GM12878 (cell line): ENCODE data around the gene ANO9.

Experiments used
- CHD4 ChIP-seq: fragments of 200-600 bp; sonication (generic); IDR thresholded peaks from 2 replicates; pipeline ENCODE4 v1.6.1; 2016; ENCODE audit warnings: mild to moderate bottlenecking
- POLR2A ChIP-seq: IDR thresholded peaks from 2 replicates; pipeline ENCODE4 v1.6.1; 2011; ENCODE audit warnings: low read depth, mild to moderate bottlenecking, low read length
- ZNF274 ChIP-seq: IDR thresholded peaks from one replicate; pipeline ENCODE4 v1.8.0; 2011; ENCODE audit not compliant: insufficient read length, insufficient read depth
- ZNF384 ChIP-seq: IDR thresholded peaks from 2 replicates; pipeline ENCODE4 v1.6.1; 2012; ENCODE audit warnings: low read depth, mild to moderate bottlenecking, low read length, improper control_type of control experiment, borderline replicate concordance
- TF ChIP-seq, protein P1 (sequence below): IDR thresholded peaks from 2 replicates; pipeline ENCODE4 v1.6.1; 2012; ENCODE audit warnings: mild to moderate bottlenecking, low read depth, low read length

DNA sequence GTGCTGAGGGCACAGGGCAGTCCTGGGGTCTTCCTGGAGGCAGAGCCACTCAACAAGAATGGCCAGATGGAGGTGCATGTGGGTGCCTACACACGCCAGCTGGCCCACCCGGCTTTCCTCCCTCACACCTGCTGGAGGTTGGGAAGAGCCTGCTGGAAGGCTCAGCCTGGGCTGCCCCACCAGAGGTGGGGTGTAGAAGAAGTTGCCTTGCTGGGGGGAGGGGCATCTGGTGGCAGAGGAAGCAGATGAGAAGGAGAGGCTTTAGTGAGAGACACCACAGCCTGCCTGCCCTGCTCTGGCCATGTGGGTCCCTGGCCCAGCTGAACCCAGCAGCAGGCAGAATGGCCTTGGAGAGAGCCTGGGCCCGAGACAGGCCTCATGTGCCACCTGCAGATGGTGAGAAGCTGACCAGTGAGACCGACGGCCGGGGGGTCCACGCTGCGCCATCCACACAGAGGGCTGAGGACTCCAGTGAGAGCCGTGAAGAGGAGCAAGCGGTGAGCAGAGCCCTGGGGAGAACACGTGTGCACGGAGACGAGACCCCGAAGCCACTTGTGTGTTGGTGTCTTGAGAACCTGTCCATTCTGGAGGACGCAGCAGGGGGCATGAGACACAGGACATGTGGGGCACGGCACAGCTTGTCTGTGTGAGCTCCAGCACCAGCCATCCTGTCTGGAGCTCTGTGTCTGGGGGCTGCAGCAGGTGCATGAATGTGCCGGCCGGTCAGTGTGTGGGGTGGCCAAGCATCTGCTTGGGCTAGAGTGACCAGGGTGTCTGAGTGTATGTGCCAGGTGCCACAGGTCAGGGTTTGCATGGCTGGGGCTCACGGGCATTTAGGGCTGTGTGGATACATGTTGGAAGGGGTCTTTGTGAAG, 69.9 kb downstream of the ANO9 start:
- TF ChIP-seq ZNF274 (no peak), ZNF384 (no peak), CHD4 (no peak), POLR2A (no peak)
- TF ChIP-seq, protein P1, sequence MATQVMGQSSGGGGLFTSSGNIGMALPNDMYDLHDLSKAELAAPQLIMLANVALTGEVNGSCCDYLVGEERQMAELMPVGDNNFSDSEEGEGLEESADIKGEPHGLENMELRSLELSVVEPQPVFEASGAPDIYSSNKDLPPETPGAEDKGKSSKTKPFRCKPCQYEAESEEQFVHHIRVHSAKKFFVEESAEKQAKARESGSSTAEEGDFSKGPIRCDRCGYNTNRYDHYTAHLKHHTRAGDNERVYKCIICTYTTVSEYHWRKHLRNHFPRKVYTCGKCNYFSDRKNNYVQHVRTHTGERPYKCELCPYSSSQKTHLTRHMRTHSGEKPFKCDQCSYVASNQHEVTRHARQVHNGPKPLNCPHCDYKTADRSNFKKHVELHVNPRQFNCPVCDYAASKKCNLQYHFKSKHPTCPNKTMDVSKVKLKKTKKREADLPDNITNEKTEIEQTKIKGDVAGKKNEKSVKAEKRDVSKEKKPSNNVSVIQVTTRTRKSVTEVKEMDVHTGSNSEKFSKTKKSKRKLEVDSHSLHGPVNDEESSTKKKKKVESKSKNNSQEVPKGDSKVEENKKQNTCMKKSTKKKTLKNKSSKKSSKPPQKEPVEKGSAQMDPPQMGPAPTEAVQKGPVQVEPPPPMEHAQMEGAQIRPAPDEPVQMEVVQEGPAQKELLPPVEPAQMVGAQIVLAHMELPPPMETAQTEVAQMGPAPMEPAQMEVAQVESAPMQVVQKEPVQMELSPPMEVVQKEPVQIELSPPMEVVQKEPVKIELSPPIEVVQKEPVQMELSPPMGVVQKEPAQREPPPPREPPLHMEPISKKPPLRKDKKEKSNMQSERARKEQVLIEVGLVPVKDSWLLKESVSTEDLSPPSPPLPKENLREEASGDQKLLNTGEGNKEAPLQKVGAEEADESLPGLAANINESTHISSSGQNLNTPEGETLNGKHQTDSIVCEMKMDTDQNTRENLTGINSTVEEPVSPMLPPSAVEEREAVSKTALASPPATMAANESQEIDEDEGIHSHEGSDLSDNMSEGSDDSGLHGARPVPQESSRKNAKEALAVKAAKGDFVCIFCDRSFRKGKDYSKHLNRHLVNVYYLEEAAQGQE, result no peak
